HG02981 (cell line): ENCODE results near the gene FTCD.
"Not testable (repeated sequence)": the region's sequence is repeated elsewhere in the genome, so short reads cannot be mapped to it uniquely, and the experiment has no call there.

Experiments used
- ATAC-seq: cut with Tn5 transposase; IDR thresholded peaks from one replicate; pipeline ENCODE4 v1.9.1; 2021; ENCODE audit warnings: mild to moderate bottlenecking, moderate library complexity; ENCODE audit not compliant: unreplicated experiment

The FTCD gene

DNA sequence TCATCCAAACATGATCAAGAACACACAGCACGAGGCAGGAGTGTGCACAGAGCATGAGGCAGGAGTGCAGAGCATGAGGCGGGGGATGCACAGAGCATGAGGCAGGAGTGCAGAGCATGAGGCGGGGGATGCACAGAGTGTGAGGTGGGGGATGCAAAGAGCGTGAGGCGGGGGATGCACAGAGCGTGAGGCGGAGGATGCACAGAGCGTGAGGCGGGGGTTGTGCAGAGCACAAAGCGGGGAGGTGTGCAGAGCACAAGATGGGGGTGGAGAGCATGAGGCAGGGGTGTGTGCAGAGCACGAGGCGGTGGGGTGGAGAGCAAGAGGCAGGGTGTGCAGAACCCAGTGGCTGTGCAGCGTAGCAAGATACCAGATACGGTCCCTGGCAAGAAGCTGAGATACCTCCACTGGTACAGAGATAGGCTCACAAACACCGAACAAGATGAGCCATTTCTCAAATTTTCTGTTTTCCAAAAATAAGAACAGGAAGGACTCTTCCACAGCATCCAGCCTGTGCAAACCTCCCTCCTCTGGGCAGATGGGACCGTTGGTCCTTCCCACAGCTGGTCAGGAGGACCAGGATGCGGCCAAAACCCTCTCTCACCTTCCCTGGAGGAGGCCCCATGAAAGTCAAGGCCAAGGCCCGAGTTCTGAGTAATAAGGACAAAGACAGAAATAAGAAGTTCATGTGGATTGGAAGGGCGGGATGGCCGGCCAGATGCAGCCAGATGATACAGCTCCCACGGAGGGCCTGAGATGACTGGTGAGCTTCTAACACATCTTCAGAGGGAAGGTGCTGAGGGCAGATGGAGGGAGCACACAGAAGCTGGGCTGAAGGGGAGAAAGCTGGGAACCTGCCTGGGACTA lies 16.9 kb upstream of the FTCD start:
- no peak for ATAC-seq

- no peak for ATAC-seq
These were observed 16.2 kb upstream of the FTCD start for GRCh38 chr21:46171585-46171984.

DNA sequence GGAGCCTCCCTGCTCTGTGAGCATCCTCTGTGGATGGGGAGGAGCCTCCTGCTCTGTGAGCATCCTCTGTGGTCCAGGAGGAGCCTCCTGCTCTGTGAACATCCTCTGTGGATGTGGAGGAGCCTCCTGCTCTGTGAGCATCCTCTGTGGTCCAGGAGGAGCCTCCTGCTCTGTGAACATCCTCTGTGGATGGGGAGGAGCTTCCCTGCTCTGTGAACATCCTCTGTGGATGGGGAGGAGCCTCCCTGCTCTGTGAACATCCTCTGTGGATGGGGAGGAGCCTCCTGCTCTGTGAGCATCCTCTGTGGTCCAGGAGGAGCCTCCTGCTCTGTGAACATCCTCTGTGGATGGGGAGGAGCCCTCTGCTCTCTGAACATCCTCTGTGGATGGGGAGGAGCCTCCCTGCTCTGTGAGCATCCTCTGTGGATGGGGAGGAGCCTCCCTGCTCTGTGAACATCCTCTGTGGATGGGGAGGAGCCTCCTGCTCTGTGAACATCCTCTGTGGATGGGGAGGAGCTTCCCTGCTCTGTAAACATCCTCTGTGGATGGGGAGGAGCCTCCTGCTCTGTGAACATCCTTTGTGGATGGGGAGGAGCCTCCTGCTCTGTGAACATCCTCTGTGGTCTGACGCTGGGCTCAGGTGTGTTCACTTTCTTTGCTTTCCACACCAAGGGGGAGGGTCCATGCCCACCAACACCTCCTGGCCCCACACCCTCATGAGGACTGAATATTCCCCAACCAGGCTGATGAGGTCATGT lies 15.2 kb upstream of the FTCD start:
- ATAC-seq, result not testable (repeated sequence)

GRCh38 chr21:46168659-46169386 lies 13.4 kb upstream of the FTCD start:
- ATAC-seq, result no peak

- no peak for ATAC-seq
These were observed 12.9 kb upstream of the FTCD start for GRCh38 chr21:46168238-46168637.

GRCh38 chr21:46165098-46165497 lies 9.7 kb upstream of the FTCD start:
- no peak for ATAC-seq

GRCh38 chr21:46163380-46163779 lies 8.0 kb upstream of the FTCD start:
- no peak for ATAC-seq

DNA sequence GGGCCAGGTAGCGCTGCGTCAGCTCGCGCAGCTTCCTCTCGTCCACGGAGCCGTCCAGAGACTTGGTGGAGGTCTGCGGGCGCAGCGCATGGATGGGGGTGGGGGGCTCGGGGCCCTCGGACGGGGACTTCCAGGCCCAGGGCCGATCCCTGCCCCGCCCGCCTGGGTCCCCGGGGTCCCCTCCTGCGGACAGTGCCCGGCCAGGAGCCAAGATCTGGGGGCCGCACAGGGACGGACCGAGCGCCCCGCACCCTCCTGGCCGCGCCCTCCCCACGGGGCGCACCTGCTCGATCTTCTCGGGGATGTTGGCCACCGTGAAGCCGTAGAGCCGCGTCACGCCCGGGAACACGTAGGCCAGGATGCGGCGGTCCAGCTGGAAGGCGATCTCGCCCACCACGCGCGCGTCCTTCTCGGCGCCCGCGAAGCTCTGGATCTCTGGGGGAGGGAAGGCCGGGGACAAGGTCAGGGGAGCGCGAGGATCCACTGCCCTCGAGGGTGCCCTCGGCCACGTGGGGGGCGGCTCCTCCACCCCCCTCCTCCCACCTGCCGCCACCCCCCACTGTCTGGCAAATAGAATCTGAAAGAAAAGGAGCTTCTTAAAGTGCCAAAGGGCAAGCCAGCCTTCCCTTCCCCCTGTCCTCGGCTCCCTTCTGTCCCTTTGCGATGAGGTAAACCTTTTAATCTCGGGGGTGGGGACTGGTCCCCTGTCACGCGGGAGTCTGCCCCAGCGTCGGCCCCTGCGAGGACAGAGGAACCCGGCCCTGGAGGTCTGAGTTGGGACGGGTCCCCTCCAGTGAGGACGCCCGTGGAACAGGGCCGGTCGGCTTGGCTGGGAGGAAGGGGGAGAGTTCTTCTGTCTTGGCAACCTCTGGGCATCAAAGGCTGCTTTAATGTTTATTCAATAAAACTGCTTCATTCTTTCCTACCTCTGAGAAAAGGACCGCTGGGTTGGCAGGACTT lies 6.5 kb upstream of the FTCD start:
- ATAC-seq, result no peak

DNA sequence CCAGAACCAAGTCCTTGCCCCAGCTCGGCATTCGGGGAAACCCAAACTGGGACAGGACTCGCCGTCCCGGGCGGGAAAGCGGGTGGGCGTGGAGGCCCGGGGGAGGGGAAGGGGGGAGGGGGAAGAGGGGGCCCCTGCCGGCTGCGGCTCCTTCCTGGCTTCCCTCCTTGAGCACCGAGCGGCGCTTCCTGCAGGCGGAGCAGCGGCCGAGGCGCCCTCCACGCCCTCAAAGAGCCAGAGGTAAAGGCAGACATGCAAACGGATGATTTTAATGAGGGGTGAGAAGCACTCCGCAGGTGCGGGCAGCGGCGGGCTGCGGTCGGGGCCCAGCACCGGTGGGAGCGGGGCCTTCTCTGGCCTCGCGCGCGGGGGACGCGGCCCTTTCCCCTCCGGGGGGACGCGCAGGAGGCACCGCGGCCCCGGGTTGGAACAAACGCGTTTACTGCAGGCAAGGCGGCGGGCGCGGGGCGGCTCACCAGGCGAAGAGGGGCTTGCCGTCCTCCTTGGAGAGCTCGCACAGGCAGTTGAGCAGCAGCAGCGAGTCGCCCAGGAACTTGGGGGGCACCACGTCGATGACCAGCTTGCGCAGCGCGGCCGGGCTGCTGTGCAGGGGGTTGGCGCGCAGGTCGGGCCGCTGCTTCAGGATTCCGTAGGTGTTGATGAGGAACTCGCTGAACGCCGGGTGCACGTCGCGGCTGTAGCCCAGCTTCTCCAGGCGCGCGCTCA lies 5.7 kb upstream of the FTCD start:
- no peak for ATAC-seq

GRCh38 chr21:46160657-46160906 lies 5.2 kb upstream of the FTCD start:
- ATAC-seq, result no peak

- ATAC-seq, result no peak
These were observed 4.7 kb upstream of the FTCD start for GRCh38 chr21:46159841-46160656.

DNA sequence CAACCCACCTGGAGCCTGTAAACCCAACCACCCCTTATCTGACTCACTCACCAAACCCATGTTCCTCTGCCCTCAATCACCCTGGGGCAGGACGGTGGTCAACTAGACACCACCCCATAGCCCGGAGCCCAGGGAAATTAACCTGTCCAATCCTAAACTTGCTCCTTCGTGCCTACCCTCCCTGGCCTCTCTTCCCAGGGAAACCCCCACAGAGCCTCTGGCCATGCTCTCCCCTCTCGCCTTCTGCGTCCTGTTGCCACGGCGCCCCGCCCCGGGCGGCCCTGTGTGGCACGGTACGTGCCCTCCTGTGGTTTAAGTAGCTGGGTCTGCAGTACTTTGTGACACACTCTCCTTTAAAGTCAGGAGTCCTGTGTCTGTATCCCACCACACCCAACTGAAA lies 4.0 kb upstream of the FTCD start:
- no peak for ATAC-seq

DNA sequence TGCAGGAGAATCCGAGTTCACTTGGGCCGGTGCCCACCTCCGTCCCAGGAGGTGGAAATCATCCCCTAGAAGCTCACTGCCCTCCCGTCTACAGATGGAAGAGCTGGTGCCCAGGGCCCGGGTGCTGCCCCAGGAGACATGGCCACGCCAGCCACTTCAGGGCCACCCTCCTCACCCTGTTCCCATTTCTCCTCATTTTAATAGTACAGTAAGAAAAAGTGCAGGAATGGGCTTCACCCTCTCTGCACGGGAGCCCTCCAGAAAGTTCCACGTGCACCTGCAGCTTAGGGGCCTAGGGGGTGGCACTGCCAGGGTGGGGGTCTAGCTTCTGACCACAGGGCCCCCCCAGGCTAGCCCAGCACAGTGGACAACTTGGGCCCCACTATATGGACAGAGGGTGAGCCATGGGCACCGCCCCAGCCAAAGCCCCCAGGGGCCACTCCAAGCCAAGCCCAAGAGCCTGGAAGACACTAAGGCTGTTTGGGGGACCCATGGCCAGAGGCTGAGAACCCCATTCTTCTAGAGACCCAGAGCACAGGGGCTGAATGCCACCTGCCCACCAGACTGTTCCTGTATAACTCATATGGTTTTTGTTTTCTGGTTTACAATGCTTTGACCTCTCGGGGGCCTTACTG lies 3.4 kb upstream of the FTCD start:
- no peak for ATAC-seq

DNA sequence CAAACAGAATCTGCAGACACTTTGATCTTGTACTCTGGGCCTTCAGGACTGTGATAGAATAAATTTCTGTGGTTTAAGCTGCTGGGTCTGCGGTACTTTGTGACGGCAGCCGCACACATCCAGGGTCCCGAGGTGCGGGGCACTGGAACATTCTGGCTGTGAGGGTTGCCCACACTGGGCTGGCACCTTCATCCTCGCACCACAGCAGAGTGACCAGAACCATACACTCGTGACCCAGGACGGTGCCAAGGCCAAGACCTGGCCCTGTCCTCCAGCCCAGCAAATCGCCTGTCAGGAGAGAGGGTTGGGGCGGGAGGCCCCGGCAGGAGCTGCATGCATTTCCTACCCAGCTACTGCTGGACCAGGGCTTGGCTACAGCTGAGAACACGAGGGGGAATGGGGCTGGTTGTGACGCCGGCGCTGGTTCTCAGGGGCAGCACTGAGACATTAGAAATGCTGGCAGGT lies 2.6 kb upstream of the FTCD start:
- no peak for ATAC-seq

- no peak for ATAC-seq
These were observed 2.1 kb upstream of the FTCD start for GRCh38 chr21:46157396-46157986.

DNA sequence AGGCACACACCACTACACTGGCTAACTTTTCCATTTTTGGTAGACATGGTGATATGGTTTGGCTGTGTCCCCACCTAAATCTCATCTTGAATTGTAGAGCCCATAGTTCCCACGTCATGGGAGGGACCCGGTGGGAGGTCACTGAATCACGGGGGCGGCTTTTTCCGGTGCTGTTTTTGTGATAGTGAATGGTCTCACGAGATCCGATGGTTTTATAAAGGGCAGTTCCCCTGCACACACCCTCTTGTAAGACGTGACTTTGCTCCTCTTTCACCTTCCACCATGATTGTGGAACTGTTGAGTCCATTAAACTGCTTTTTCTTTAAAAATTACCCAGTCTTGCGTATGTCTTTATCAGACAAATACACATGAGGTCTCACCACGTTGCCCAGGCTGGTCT lies 1.3 kb upstream of the FTCD start:
- ATAC-seq, result no peak

DNA sequence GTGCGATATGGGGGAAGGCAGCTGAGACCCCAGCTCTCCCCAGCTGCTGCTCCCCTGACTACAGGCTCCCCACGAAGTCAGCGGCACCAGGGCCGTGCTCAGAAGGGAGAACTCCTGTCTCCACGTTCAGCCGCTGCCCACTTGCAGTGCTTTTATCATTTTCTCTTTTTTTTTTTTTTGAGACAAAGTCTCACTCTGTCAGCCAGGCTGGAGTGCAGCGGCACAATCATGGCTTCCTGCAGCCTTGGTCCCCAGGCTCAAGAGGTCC lies 933 bp upstream of the FTCD start:
- ATAC-seq, result no peak

GRCh38 chr21:46154955-46155513 lies 345 bp downstream of the FTCD start:
- no peak for ATAC-seq
